HL-60 (cell line): ENCODE measurements around the gene ERC2.

Experiments
- GABPA ChIP-seq: IDR thresholded peaks from 2 replicates; pipeline ENCODE4 v1.6.1; 2012; ENCODE audit warnings: low read depth
- POLR2AphosphoS5 ChIP-seq: IDR thresholded peaks from 2 replicates; pipeline ENCODE4 v1.6.1; 2012; ENCODE audit warnings: low read depth
- SPI1 ChIP-seq: IDR thresholded peaks from 2 replicates; pipeline ENCODE4 v1.6.1; 2012; ENCODE audit warnings: low read depth, mild to moderate bottlenecking, borderline replicate concordance
- TF ChIP-seq, protein P1 (sequence below): IDR thresholded peaks from one replicate; pipeline ENCODE4 v1.5.1; 2011; ENCODE audit warnings: low read length, control low read depth, inconsistent platforms; ENCODE audit not compliant: insufficient read depth
- TF ChIP-seq, protein P2 (sequence below): IDR thresholded peaks from 2 replicates; pipeline ENCODE4 v1.6.1; 2012; ENCODE audit warnings: low read depth; ENCODE audit not compliant: insufficient replicate concordance

DNA sequence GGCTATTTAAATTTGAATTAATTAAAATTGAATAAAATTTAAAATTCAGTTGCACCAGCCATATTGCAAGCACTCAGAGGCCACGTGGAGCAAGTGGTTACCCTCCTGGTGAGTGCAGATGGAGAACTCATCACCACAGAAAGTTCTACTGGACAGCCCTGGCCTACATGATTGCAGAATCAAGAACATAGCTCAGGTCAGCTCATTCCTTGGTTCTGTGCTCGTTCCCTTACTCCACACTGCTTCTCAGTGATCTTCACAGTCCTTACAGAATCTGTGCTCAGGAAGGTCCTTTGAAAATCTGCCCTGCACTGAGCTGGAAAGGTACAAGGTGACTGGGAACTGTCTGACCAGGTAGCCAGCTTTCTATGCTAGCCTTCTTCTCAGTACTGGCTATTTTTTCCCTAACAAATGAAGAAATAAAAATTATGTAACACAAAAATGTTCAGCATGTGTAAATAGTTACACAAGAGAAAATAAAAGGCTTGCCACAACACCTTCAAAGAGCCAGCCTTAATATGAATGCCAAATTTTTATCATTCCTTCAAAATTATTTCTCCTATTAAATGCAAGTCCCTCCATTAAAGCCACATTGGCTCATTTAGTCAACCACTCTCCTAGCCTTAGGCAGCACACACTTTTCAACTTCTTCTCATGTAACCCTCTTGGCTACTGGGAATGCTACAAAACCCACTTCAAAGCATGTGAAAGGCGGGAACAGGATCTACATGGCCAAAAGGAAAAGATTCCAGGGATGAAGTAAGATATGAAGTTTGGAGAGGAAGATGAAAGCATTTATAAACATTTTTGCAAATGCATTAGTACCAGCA, 654.8 kb downstream of the ERC2 start:
- TF ChIP-seq, protein P1, sequence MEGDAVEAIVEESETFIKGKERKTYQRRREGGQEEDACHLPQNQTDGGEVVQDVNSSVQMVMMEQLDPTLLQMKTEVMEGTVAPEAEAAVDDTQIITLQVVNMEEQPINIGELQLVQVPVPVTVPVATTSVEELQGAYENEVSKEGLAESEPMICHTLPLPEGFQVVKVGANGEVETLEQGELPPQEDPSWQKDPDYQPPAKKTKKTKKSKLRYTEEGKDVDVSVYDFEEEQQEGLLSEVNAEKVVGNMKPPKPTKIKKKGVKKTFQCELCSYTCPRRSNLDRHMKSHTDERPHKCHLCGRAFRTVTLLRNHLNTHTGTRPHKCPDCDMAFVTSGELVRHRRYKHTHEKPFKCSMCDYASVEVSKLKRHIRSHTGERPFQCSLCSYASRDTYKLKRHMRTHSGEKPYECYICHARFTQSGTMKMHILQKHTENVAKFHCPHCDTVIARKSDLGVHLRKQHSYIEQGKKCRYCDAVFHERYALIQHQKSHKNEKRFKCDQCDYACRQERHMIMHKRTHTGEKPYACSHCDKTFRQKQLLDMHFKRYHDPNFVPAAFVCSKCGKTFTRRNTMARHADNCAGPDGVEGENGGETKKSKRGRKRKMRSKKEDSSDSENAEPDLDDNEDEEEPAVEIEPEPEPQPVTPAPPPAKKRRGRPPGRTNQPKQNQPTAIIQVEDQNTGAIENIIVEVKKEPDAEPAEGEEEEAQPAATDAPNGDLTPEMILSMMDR = no peak
- TF ChIP-seq GABPA (no peak), POLR2AphosphoS5 (no peak), SPI1 (no peak)
- TF ChIP-seq, protein P2, sequence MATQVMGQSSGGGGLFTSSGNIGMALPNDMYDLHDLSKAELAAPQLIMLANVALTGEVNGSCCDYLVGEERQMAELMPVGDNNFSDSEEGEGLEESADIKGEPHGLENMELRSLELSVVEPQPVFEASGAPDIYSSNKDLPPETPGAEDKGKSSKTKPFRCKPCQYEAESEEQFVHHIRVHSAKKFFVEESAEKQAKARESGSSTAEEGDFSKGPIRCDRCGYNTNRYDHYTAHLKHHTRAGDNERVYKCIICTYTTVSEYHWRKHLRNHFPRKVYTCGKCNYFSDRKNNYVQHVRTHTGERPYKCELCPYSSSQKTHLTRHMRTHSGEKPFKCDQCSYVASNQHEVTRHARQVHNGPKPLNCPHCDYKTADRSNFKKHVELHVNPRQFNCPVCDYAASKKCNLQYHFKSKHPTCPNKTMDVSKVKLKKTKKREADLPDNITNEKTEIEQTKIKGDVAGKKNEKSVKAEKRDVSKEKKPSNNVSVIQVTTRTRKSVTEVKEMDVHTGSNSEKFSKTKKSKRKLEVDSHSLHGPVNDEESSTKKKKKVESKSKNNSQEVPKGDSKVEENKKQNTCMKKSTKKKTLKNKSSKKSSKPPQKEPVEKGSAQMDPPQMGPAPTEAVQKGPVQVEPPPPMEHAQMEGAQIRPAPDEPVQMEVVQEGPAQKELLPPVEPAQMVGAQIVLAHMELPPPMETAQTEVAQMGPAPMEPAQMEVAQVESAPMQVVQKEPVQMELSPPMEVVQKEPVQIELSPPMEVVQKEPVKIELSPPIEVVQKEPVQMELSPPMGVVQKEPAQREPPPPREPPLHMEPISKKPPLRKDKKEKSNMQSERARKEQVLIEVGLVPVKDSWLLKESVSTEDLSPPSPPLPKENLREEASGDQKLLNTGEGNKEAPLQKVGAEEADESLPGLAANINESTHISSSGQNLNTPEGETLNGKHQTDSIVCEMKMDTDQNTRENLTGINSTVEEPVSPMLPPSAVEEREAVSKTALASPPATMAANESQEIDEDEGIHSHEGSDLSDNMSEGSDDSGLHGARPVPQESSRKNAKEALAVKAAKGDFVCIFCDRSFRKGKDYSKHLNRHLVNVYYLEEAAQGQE = no peak
